Activated gamma-delta T cell (primary cell): ENCODE results near the gene DOHH.

ENCODE experiments used
- DNase-seq: peaks from one replicate; lab custom pipeline; 2025; lab: John Stamatoyannopoulos, UW
- total RNA-seq, 2 donors: gene quantifications; one replicate each; lab custom pipeline; 2026; lab: John Stamatoyannopoulos, UW

Gene DOHH
- 8.3 reads per million in 2 donors for total RNA-seq

- DNase-seq: peak; percentile 76
Observed at GRCh38 chr19:3500429-3501101, at the start of gene DOHH. TSS of gene DOHH (minus strand) at chr19:3500674. CDS start at chr19:3496814, 3,860 bp downstream.

- DNase-seq: no peak
Observed at GRCh38 chr19:3549816-3550215, 49.3 kb upstream of the DOHH start.

- no peak for DNase-seq
Observed at GRCh38 chr19:3548606-3549005, 48.1 kb upstream of the DOHH start.

- DNase-seq: no peak
Observed at GRCh38 chr19:3547767-3548282, 47.4 kb upstream of the DOHH start.

GRCh38 chr19:3547301-3547731 is 46.8 kb upstream of the DOHH start:
- no peak for DNase-seq

- DNase-seq: no peak
Observed at GRCh38 chr19:3546119-3546518, 45.6 kb upstream of the DOHH start.

- no peak for DNase-seq
Observed at GRCh38 chr19:3545669-3546034, 45.2 kb upstream of the DOHH start.

GRCh38 chr19:3544742-3545668 is 44.5 kb upstream of the DOHH start:
- peak; percentile 49 for DNase-seq

GRCh38 chr19:3544058-3544376 is 43.5 kb upstream of the DOHH start:
- no peak for DNase-seq

GRCh38 chr19:3543150-3544057 is 42.9 kb upstream of the DOHH start:
- DNase-seq: no peak

GRCh38 chr19:3539756-3540118 is 39.3 kb upstream of the DOHH start:
- DNase-seq: no peak

GRCh38 chr19:3538965-3539755 is 38.7 kb upstream of the DOHH start, which contains the start of gene TEKTIP1:
TSS of gene TEKTIP1 (plus strand) at chr19:3539174. CDS start at chr19:3539178, 4 bp downstream.
- DNase-seq: no peak

GRCh38 chr19:3538258-3538929 is 37.9 kb upstream of the DOHH start:
- DNase-seq: no peak

GRCh38 chr19:3537438-3538240 is 37.2 kb upstream of the DOHH start:
- no peak for DNase-seq

- DNase-seq: no peak
Observed at GRCh38 chr19:3537101-3537437, 36.6 kb upstream of the DOHH start.

GRCh38 chr19:3536429-3537100 is 36.1 kb upstream of the DOHH start:
- DNase-seq: no peak

GRCh38 chr19:3535981-3536380 is 35.5 kb upstream of the DOHH start:
- DNase-seq: no peak

GRCh38 chr19:3535563-3535965 is 35.1 kb upstream of the DOHH start:
- no peak for DNase-seq

GRCh38 chr19:3535235-3535535 is 34.7 kb upstream of the DOHH start:
- no peak for DNase-seq
